ENCODE results near the gene RGCC.

The RGCC gene

GRCh38 chr13:41492432-41493260 is 35.3 kb downstream of the RGCC start:
- no peak for DNase-seq (ENCODE audit: extremely low read depth, low read depth)
- TF ChIP-seq CTCF (IDR thresholded peaks at IDR 0.05; ENCODE audit: low read depth, low read length): no peak

GRCh38 chr13:41494202-41494601 is 36.9 kb downstream of the RGCC start:
- TF ChIP-seq CTCF (IDR thresholded peaks at IDR 0.05; ENCODE audit: low read depth, low read length): no peak
- no peak for DNase-seq (ENCODE audit: extremely low read depth, low read depth)

GRCh38 chr13:41495044-41495443 is 37.7 kb downstream of the RGCC start:
- no peak for DNase-seq (ENCODE audit: extremely low read depth, low read depth)
- no peak for TF ChIP-seq CTCF (IDR thresholded peaks at IDR 0.05; ENCODE audit: low read depth, low read length)

GRCh38 chr13:41496420-41497234 is 39.3 kb downstream of the RGCC start:
- DNase-seq (ENCODE audit: extremely low read depth, low read depth): peak; percentile 20

GRCh38 chr13:41497436-41497835 is 40.1 kb downstream of the RGCC start:
- no peak for DNase-seq (ENCODE audit: extremely low read depth, low read depth)
- no peak for TF ChIP-seq CTCF (IDR thresholded peaks at IDR 0.05; ENCODE audit: low read depth, low read length)

More at GRCh38 chr13:41496420-41497234, 39.3 kb downstream of the RGCC start:
- no peak for TF ChIP-seq CTCF (IDR thresholded peaks at IDR 0.05; ENCODE audit: low read depth, low read length)

GRCh38 chr13:41499452-41499851 is 42.1 kb downstream of the RGCC start:
- DNase-seq (ENCODE audit: extremely low read depth, low read depth): no peak
- TF ChIP-seq CTCF (IDR thresholded peaks at IDR 0.05; ENCODE audit: low read depth, low read length): no peak

- DNase-seq (ENCODE audit: extremely low read depth, low read depth): no peak
- TF ChIP-seq CTCF (IDR thresholded peaks at IDR 0.05; ENCODE audit: low read depth, low read length): no peak
Observed at GRCh38 chr13:41500511-41500910, 43.2 kb downstream of the RGCC start.
